Measurements from ENCODE around the gene RHBDD1. TPM values are rescaled to one million over a fixed set of nuclear protein-coding genes. Genes with fewer than 3 reads are reported as not detected.
A peak's percentile ranks its signal among the peaks of the same experiment; 100 is the strongest.

RHBDD1 gene
- total RNA-seq, 1 donor from 2014 or later = 90.2 TPM

- TF ChIP-seq CTCF (IDR thresholded peaks at IDR 0.05) = no peak
- POLR2A ChIA-PET = interaction anchor here (0.6 kb wide), 1 partner anchor 35 kb away, joined by 7 read pairs; no protein-coding TSS in a partner anchor
- intact Hi-C loops (cut with micrococcal nuclease) = loop anchor here (2.0 kb wide), 2 partner anchors 13 to 19 kb away; no protein-coding TSS in a partner anchor
- Mint-ChIP-seq H3K4me3 (no peak overlapping the region), H3K36me3 (ENCODE audit: low read depth) (peaks cover 23% of the 10 kb centered on the region), H3K4me1 (peaks cover 19% of the 10 kb centered on the region), H3K27me3 (no peaks in the 10 kb centered on the region), H3K9me3 (no peaks in the 10 kb centered on the region), H3K27ac (no peak overlapping the region)
- no peak for ATAC-seq (ENCODE audit: low read depth)
- DNase-seq = no peak
- CTCF ChIA-PET = no interaction called here
Observed at GRCh38 chr2:226855787-226856186, 19.9 kb downstream of the RHBDD1 start.

- DNase-seq (no peak), ATAC-seq (ENCODE audit: low read depth) (no peak)
- H3K27me3 Mint-ChIP-seq = no peaks in the 10 kb centered on the region
- H3K36me3 Mint-ChIP-seq (ENCODE audit: low read depth) = peaks cover 18% of the 10 kb centered on the region
- TF ChIP-seq CTCF (IDR thresholded peaks at IDR 0.05) = no peak
- no peak overlapping the region for H3K4me3 Mint-ChIP-seq
- ChIA-PET POLR2A (interaction anchor here (0.7 to 1.0 kb wide), 2 partner anchors 24 to 90 kb away, joined by 3 read pairs; partner anchors contain the start of gene RHBDD1), CTCF (no interaction called here)
- no peak overlapping the region for H3K27ac Mint-ChIP-seq
- H3K4me1 Mint-ChIP-seq = peaks cover 35% of the 10 kb centered on the region
- no peaks in the 10 kb centered on the region for H3K9me3 Mint-ChIP-seq
- intact Hi-C loops (cut with micrococcal nuclease) = loop anchor here (5.0 kb wide), 1 partner anchor 33 kb away; no protein-coding TSS in a partner anchor
Observed at GRCh38 chr2:226860087-226860486, 24.2 kb downstream of the RHBDD1 start.

GRCh38 chr2:226862623-226863022 is 26.8 kb downstream of the RHBDD1 start:
- POLR2A ChIA-PET = interaction anchor here (0.7 to 1.3 kb wide), 3 partner anchors 23 to 27 kb away, joined by 3 to 4 read pairs (median 4); partner anchors contain the start of gene RHBDD1
- H3K27me3 Mint-ChIP-seq = no peaks in the 10 kb centered on the region
- peaks cover 31% of the 10 kb centered on the region for H3K4me1 Mint-ChIP-seq
- intact Hi-C loops (cut with micrococcal nuclease) = loop anchor here (5.0 kb wide), 1 partner anchor 35 kb away; no protein-coding TSS in a partner anchor
- DNase-seq (no peak), ATAC-seq (ENCODE audit: low read depth) (peak; percentile 31)
- H3K36me3 Mint-ChIP-seq (ENCODE audit: low read depth) = peaks cover 34% of the 10 kb centered on the region
- peak overlapping the region; percentile 32 for H3K27ac Mint-ChIP-seq
- no peak overlapping the region for H3K4me3 Mint-ChIP-seq
- H3K9me3 Mint-ChIP-seq = no peaks in the 10 kb centered on the region
- CTCF ChIA-PET = interaction anchor here (1.0 kb wide), 1 partner anchor 123 kb away, joined by 3 read pairs; no protein-coding TSS in a partner anchor
- TF ChIP-seq CTCF (IDR thresholded peaks at IDR 0.05) = no peak

- intact Hi-C loops (cut with micrococcal nuclease) = no loop called here
- CTCF ChIA-PET = interaction anchor here (0.7 to 1.2 kb wide), 2 partner anchors 14 to 93 kb away, joined by 3 read pairs; no protein-coding TSS in a partner anchor
- H3K9me3 Mint-ChIP-seq = no peaks in the 10 kb centered on the region
- H3K36me3 Mint-ChIP-seq (ENCODE audit: low read depth) = peaks cover 59% of the 10 kb centered on the region
- POLR2A ChIA-PET = no interaction called here
- no peak for TF ChIP-seq CTCF (IDR thresholded peaks at IDR 0.05)
- H3K27me3 Mint-ChIP-seq = no peaks in the 10 kb centered on the region
- ATAC-seq (ENCODE audit: low read depth) (no peak), DNase-seq (no peak)
- no peak overlapping the region for H3K27ac Mint-ChIP-seq
- H3K4me3 Mint-ChIP-seq = no peak overlapping the region
- H3K4me1 Mint-ChIP-seq = peaks cover 21% of the 10 kb centered on the region
Observed at GRCh38 chr2:226865273-226865672, 29.4 kb downstream of the RHBDD1 start.

GRCh38 chr2:226865710-226866109 is 29.9 kb downstream of the RHBDD1 start:
- H3K4me3 Mint-ChIP-seq = no peak overlapping the region
- peaks cover 63% of the 10 kb centered on the region for H3K36me3 Mint-ChIP-seq (ENCODE audit: low read depth)
- H3K9me3 Mint-ChIP-seq = no peaks in the 10 kb centered on the region
- no peak for TF ChIP-seq CTCF (IDR thresholded peaks at IDR 0.05)
- H3K27ac Mint-ChIP-seq = no peak overlapping the region
- H3K27me3 Mint-ChIP-seq = no peaks in the 10 kb centered on the region
- intact Hi-C loops (cut with micrococcal nuclease) = no loop called here
- POLR2A ChIA-PET = no interaction called here
- CTCF ChIA-PET = interaction anchor here (0.7 kb wide), 1 partner anchor 93 kb away, joined by 3 read pairs; no protein-coding TSS in a partner anchor
- ATAC-seq (ENCODE audit: low read depth) (no peak), DNase-seq (no peak)
- H3K4me1 Mint-ChIP-seq = peaks cover 21% of the 10 kb centered on the region

All from activated B cell treated with CpG ODN at 0.5 μM for 24 hours (primary cell).